Right cardiac atrium (tissue), 5 donors: Measurements from ENCODE around the gene UBE2H. TPM values are rescaled to one million over a fixed set of nuclear protein-coding genes. Genes with fewer than 3 reads are reported as not detected.

Source experiments
- ATAC-seq, 2 donors: fragments of 200-7000 bp; cut with Tn5 transposase; one replicate each; pipeline versions ENCODE4 v1.8.0 to v1.9.1; 2020; ENCODE audit warnings: moderate library complexity in 2 of 2, mild to moderate bottlenecking in 1 of 2
- DNase-seq, 3 donors: peaks; one replicate each; pipeline ENCODE4 v3.0.0-alpha.2; 2020
- H3K27ac ChIP-seq: one replicate; pipeline ENCODE4 v1.5.1; 2013; ENCODE audit warnings: mild to moderate bottlenecking, low read length, control low read depth, moderate library complexity
- H3K27me3 ChIP-seq: one replicate; pipeline ENCODE4 v1.6.1; 2013; ENCODE audit not compliant: control insufficient read depth, insufficient read depth
- H3K4me1 ChIP-seq: one replicate; pipeline ENCODE4 v1.6.1; 2013; ENCODE audit warnings: low read length; ENCODE audit not compliant: control insufficient read depth, insufficient read depth
- H3K4me3 ChIP-seq: one replicate; pipeline ENCODE4 v1.5.1; 2013; ENCODE audit warnings: low read length, control low read depth
- H3K9me3 ChIP-seq: one replicate; pipeline ENCODE4 v1.6.1; 2013; ENCODE audit warnings: low read length; ENCODE audit not compliant: control insufficient read depth
- WGBS: extraction: QIAGEN DNeasy Blood & Tissue Kit; methylation state at CpG from one replicate; pipeline ENCODE4 v1.1.7; 2013; 5-methylcytosine and 5-hydroxymethylcytosine counted together
- intact Hi-C, 4 donors: fragments of 100-400 bp; cut with DNase I; formaldehyde crosslinking; loops; one replicate each; pipeline versions ENCODE4 v1.11.0 to v1.14.0; 2022 to 2023
- polyA plus RNA-seq: library from polyadenylated mRNA; stranded (reverse); fragments of 200-250 nt; gene quantifications from one replicate; pipeline ENCODE4 v1.2.3, GENCODE V29; 2013
- total RNA-seq, 4 donors: library from RNA; stranded (reverse); fragmentation: NEBNext Ultra II Directional; extraction: Animal tissue kit (Norgen Biotek cat#: 25700); gene quantifications; one replicate each; pipeline ENCODE4 v1.2.1, GENCODE V29; 2021
- donor health status: healthy with polysubstance abuse.
- donor health status: DM: no; HTN: yes; CAD: no.
- donor health status: DM: no; HTN: no; CAD: no.
- donor health status: DM: no; HTN: yes; CAD: no; lungs with severe emphysema.
- donor health status: DM: yes; HTN: yes; CAD: no.

The UBE2H gene
- total and polyA plus RNA-seq, 5 donors: 38.2 to 79.0 (median 65.9) TPM

DNA sequence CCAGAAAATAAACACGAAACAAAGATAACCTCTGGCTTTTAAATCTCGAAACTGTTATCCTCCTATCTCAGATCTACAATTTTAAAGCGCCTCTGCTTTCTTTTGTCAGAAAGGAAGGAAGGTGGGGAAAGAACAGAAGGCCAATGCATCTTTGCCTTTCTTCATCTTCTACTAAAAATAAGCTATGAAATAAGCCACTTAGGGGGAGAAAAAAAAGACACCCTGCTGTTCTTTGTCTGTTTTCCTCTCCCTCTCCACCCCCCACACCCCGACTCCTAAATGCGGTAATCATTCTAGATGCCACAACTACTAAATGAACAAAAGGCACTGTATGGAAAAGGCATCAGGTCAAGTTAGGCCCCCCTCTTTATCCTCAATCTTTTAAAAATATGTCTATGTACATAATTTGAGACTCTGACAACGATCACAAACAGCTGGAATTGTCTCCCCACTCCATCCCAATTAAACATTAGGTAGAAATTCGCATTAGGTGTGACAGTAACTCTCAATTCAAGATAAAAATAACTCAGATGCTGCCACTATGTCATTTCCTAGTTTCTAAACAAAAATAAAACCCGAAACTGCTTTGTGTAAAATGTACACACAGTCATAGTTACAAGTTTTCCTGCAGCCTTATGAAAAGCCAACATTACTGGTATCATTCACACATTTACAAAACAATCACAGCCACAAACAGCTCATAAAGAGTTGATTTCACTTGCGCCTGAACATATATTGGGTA lies 2.4 kb downstream of the UBE2H start:
- ATAC-seq: no peak
- 5% methylated on average over 9 of the region's 9 CpGs for WGBS
- Histone ChIP-seq H3K4me3 (peak overlapping the region; percentile 91), H3K27ac (peak overlapping the region; percentile 73), H3K4me1 (peaks cover 5% of the 10 kb centered on the region), H3K9me3 (no peaks in the 10 kb centered on the region), H3K27me3 (no peaks in the 10 kb centered on the region)
- DNase-seq: no peak
- intact Hi-C loops: loop anchor here in 2 of 4 donors (10.0 kb wide), 2 partner anchors 106 to 116 kb away; no protein-coding TSS in a partner anchor

DNA sequence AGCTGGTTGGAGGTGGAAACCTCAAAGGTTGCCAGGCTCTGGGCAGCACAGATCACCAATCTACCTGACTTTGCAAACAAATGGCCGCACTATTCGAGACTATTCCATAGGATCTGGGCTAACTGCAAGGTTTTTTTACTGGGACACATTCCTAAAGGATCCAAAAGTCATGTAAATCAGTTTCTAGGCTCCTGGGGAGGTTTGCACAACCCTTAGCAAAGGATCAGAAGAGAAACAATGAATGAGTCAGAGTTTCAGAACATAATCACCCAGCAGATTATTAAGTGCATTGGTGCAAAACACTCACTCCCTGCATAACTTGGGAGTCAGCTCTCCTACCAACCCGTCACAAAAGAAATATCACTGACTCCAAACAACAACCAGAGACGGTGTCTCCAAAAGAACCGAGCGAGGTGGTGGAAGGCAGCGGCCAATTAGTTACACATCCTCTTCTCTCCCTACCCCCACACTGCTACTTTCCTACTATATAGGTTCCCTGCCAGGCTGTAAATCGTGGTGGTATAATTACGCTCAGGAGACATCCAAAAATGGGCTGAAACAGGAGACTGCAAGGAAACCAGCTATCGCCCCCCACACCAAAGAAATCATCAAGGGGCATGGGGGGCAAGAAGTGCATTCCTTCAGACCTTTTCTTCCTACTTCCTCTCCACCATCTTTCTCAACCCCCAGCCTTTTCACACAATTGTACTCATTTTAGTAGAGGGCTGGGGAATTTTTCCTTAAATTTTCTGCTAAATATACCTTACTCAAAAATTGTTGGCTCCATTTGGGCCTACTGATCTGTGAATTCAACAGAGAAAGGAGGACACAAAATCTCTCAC lies 3.2 kb downstream of the UBE2H start:
- DNase-seq: no peak
- Histone ChIP-seq H3K27ac (peak overlapping the region; percentile 100), H3K27me3 (no peaks in the 10 kb centered on the region), H3K4me1 (peaks cover 5% of the 10 kb centered on the region), H3K9me3 (no peaks in the 10 kb centered on the region), H3K4me3 (peak overlapping the region; percentile 91)
- ATAC-seq: peak; percentile 15 to 52
- 10% methylated on average over 10 of the region's 10 CpGs for WGBS
- intact Hi-C loops: loop anchor here in 3 of 4 donors (5.0 to 10.0 kb wide), 3 partner anchors 105 to 117 kb away; no protein-coding TSS in a partner anchor

DNA sequence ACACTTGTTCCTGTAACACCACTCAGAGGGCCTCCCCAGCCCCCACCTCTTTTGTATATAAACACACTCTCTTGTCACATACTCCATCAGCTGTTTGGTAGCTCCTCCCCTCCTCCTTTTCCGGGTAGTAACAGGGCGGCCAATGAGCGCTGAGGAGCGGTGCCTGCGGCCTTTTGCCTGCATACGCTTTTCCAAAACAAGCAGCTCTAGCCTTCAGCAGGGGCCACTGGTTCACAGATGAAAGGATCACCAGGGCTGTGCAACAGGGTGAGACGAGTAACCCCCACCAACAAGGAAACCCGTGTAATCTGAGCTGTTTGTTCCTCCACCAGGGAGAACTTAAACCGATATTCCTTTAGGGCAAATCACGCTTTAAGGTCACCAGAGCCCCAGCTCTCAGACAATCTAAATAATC lies 3.9 kb downstream of the UBE2H start:
- 1% methylated on average over 10 of the region's 10 CpGs for WGBS
- H3K27ac ChIP-seq: peak overlapping the region; percentile 100
- ATAC-seq (peak; percentile 87), DNase-seq (peak; percentile 84 to 93 (median 93))
- H3K4me3 ChIP-seq: peak overlapping the region; percentile 91
- peaks cover 5% of the 10 kb centered on the region for H3K4me1 ChIP-seq
- H3K9me3 ChIP-seq: no peaks in the 10 kb centered on the region
- H3K27me3 ChIP-seq: no peaks in the 10 kb centered on the region
- intact Hi-C loops: loop anchor here in 1 of 4 donors (5.0 kb wide), 1 partner anchor 117 kb away; no protein-coding TSS in a partner anchor

DNA sequence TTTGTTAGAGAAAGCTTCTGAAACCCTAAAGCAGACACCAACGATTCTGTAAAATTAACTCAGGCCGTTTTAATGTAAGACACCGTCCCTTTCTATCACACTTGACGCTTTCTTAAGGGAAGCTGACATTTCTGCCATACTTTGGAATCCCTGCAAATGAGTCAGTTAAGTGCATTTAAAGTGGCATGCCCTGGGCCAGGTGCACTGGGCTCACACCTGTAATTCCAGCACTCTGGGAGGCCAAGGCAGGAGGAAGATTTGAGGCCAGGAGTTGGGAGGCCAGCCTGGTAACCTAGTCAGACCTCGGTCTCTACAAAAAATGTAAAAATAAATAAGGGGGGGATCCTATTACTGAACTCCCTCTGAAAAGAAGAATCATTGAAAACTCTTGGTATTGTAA lies 4.4 kb downstream of the UBE2H start:
- Histone ChIP-seq H3K4me1 (peaks cover 5% of the 10 kb centered on the region), H3K4me3 (no peak overlapping the region), H3K9me3 (no peaks in the 10 kb centered on the region), H3K27ac (peak overlapping the region; percentile 86), H3K27me3 (no peaks in the 10 kb centered on the region)
- DNase-seq (no peak), ATAC-seq (no peak)
- intact Hi-C loops: loop anchor here in 1 of 4 donors (5.0 kb wide), 1 partner anchor 116 kb away; no protein-coding TSS in a partner anchor
- 82% methylated on average over 5 of the region's 5 CpGs for WGBS

DNA sequence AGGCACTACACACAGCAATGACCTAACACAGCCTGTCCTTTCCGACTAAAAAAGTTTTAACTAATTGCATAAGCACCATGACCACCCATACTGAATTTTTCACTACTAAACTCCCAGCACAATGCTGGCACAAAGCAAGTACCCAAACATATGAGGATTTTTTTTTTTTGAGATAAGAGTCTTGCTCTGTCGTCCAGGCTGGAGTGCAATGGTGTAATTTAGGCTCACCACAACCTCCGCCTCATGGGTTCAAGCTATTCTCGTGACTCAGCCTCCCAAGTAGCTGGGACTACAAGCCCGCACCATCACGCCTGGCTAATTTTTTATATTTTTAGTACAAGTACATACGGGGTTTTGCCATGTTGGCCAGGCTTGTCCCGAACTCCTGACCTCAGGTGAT lies 5.1 kb downstream of the UBE2H start:
- WGBS: 66% methylated on average over 8 of the region's 8 CpGs
- intact Hi-C loops: loop anchor here in 1 of 4 donors (5.0 kb wide), 1 partner anchor 115 kb away; no protein-coding TSS in a partner anchor

DNA sequence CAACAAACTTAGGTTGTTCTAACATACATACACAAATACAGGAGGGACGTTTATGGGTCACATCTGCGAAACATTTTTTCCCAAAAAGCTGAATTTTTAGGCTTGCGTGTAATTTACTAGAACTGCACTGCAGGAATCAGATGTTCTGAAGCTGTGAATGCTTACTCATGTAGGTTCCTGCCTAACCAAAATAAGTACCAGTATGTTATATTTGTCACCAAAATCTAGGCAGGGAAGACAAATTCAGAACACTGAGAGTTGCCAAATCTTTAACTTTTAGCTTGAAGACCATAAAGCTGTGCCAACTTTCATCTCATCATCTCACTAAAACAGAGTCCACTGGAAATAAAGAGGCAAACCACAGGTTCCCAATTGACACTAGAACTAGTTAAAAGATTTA lies 5.7 kb downstream of the UBE2H start:
- H3K27ac ChIP-seq: no peak overlapping the region
- H3K4me3 ChIP-seq: no peak overlapping the region
- 76% methylated on average over 3 of the region's 3 CpGs for WGBS
- no peaks in the 10 kb centered on the region for H3K27me3 ChIP-seq
- ATAC-seq (no peak), DNase-seq (no peak)
- intact Hi-C loops: loop anchor here in 1 of 4 donors (5.0 kb wide), 1 partner anchor 115 kb away; no protein-coding TSS in a partner anchor
- H3K4me1 ChIP-seq: peaks cover 5% of the 10 kb centered on the region
- no peaks in the 10 kb centered on the region for H3K9me3 ChIP-seq

More for the DNA sequence above, 5.1 kb downstream of the UBE2H start:
- no peaks in the 10 kb centered on the region for H3K27me3 ChIP-seq
- no peaks in the 10 kb centered on the region for H3K9me3 ChIP-seq
- no peak for DNase-seq
- no peak for ATAC-seq
- peaks cover 5% of the 10 kb centered on the region for H3K4me1 ChIP-seq
- H3K27ac ChIP-seq: peak overlapping the region; percentile 28
- no peak overlapping the region for H3K4me3 ChIP-seq

DNA sequence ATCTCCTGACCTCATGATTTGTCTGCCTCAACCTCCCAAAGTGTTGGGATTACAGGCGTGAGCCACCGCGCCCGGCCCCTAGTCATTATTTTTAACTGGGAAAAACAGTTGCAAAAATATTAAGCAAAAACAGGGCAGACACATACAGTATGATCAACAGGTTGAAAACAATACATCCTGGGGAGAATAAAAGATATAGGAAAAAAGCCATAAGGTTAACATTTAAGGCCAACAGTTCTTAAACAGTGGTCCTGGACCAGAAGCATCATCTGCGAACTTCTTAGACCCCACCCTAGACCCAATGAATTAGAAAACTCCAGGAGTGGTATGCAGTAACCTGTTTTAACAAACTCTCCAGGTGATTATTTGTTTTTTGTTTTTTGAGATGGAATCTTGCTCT lies 6.5 kb downstream of the UBE2H start:
- H3K27ac ChIP-seq: no peak overlapping the region
- intact Hi-C loops: loop anchor here in 1 of 4 donors (5.0 kb wide), 1 partner anchor 114 kb away; no protein-coding TSS in a partner anchor
- H3K27me3 ChIP-seq: no peaks in the 10 kb centered on the region
- H3K4me1 ChIP-seq: peaks cover 5% of the 10 kb centered on the region
- no peaks in the 10 kb centered on the region for H3K9me3 ChIP-seq
- 97% methylated on average over 5 of the region's 5 CpGs for WGBS
- H3K4me3 ChIP-seq: no peak overlapping the region
- DNase-seq: no peak
- ATAC-seq: no peak

DNA sequence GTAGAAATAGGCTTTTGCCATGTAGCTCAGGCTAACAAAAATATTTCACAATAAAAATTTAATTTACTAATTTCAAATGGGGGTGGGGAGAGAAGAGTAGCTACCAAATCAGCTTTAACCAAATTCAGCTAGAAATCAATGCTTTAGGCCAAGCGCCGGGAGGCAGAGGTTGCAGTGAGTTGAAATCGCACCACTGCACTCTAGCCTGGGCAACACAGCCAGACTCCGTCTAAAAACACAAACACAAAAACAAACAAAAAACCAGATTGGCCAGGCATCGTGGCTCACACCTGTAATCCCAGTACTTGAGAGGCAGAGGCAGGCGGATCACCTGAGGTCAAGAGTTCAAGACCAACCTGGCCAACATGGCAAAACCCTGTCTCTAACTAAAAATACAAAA lies 9.4 kb downstream of the UBE2H start:
- H3K9me3 ChIP-seq: no peaks in the 10 kb centered on the region
- H3K4me1 ChIP-seq: peaks cover 5% of the 10 kb centered on the region
- DNase-seq: no peak
- no peak overlapping the region for H3K4me3 ChIP-seq
- 97% methylated on average over 6 of the region's 6 CpGs for WGBS
- intact Hi-C loops: no loop called here
- no peaks in the 10 kb centered on the region for H3K27me3 ChIP-seq
- no peak for ATAC-seq
- no peak overlapping the region for H3K27ac ChIP-seq

DNA sequence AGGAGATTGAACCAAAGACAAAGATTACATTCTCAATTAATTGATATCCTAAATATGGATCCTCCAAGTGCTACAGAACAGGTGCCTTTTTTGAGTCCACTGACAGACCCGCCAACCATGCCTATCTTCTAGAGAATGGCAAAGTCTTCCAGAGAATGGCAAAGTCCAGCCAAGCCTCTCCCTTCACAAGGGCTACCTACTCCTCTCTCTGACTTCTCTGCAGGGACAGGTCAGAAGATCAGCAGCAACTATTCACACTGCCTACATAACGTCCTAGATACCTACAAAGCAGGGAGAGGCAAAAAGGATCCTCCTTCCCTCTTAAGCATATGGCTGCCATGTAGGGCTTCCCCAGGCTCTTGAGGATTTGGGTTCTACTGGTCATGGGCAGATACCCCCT lies 12.4 kb downstream of the UBE2H start:
- WGBS: 74% methylated on average over 2 of the region's 2 CpGs

DNA sequence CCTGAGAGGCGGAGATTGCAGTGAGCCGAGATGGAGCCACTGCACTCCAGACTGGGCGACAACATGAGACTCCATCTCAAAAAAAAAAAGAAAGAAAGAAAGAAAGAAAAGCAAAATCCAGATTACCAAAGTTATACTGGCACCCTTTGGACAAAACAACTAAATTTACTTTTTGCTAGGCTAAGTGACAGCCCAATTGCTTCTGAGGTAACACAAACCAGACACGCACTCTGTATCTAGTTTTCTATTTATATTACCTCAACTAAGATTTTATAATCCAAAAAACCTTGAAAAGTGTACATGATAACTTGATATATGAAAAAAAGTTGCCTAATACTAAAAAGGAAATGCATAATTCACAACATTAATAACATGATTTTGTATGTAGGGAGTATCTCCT lies 12.9 kb downstream of the UBE2H start:
- no peak overlapping the region for H3K4me3 ChIP-seq
- ATAC-seq: no peak
- DNase-seq: no peak
- 86% methylated on average over 4 of the region's 4 CpGs for WGBS
- peaks cover 6% of the 10 kb centered on the region for H3K4me1 ChIP-seq
- no peaks in the 10 kb centered on the region for H3K9me3 ChIP-seq
- intact Hi-C loops: no loop called here
- H3K27ac ChIP-seq: no peak overlapping the region
- no peaks in the 10 kb centered on the region for H3K27me3 ChIP-seq

More for the DNA sequence above, 12.4 kb downstream of the UBE2H start:
- Histone ChIP-seq H3K9me3 (no peaks in the 10 kb centered on the region), H3K4me1 (peaks cover 6% of the 10 kb centered on the region), H3K27me3 (no peaks in the 10 kb centered on the region), H3K27ac (no peak overlapping the region), H3K4me3 (no peak overlapping the region)
- no peak for DNase-seq
- ATAC-seq: peak in 1 of 2 donors; percentile 11
- intact Hi-C loops: no loop called here

DNA sequence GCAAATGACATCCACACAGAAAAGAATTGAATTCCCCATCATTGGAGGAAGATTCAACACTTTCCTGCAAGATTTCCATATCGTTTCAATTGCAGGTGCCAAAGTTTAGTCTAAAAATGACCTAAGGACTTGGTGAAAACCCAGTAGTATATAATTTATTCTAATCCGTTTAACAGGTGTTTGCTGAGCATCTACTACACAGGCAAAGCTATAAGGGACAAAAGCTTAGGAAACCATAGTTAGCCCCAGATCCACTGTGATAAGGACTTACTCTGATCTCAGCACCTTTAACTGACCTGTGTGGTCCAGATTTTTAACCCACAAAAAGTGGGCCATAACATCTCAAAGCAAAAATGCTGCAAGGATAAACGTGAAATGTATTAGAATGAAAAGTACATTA lies 19.1 kb downstream of the UBE2H start:
- 81% methylated on average over 3 of the region's 3 CpGs for WGBS

More for the DNA sequence above, 19.1 kb downstream of the UBE2H start:
- Histone ChIP-seq H3K4me1 (peaks cover 2% of the 10 kb centered on the region), H3K27ac (no peak overlapping the region), H3K4me3 (no peak overlapping the region), H3K9me3 (no peaks in the 10 kb centered on the region), H3K27me3 (no peaks in the 10 kb centered on the region)
- ATAC-seq (no peak), DNase-seq (no peak)
- intact Hi-C loops: no loop called here
